Stimulated activated CD4-positive, alpha-beta T cell treated with anti-CD3 and anti-CD28 coated beads, Interleukin-2, amount 100 ng/mL, for 48 hours (primary cell): Measurements from ENCODE around the gene SGK1.
"Not testable (repeated sequence)": the region's sequence is repeated elsewhere in the genome, so short reads cannot be mapped to it uniquely, and the experiment has no call there.

Source experiments
- DNase-seq, 2 donors: peaks; one replicate each; pipeline ENCODE4 v3.0.0-alpha.2; 2020

SGK1 gene

DNA sequence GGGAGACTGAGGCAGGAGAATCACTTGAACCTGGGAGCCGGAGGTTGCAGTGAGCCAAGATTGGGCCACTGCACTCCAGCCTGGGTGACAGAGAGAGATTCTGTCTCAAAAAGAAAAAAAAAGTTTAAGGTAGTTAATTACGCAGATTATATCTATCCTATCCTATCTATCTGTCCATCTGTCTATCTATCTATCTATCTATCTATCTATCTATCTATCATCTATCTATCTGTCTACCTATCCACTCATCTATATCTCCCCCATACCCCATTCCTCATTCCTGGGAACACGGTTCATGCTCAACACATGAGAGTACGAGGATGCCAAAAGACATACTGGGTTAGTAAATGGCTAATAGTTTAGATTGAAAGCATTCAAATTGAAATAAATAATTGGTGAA, 8.3 kb upstream of the SGK1 start:
- DNase-seq = not testable (repeated sequence)

GRCh38 chr6:134324766-134325165, 6.9 kb upstream of the SGK1 start:
- no peak for DNase-seq

GRCh38 chr6:134324141-134324540, 6.2 kb upstream of the SGK1 start:
- DNase-seq = no peak

DNA sequence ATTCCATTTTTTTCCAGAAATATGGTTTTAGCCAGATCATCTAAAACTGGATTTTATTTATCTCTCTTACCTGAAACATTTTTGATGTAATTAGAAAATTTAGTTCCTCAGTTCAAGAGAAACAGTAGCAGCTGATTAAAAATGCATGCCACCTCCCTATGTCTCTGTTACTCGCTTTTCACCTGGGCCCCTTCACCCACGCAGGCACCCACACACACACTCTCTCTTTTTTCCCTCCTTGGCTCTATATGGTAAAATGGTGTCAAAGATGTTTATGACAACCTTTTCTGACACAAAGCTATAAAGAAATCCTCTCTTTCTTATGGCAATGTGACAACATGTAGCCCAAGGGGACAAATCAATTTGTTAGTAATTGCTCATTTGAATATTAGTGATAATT, 5.8 kb upstream of the SGK1 start:
- DNase-seq = no peak

- DNase-seq = no peak
These were observed 5.4 kb upstream of the SGK1 start for GRCh38 chr6:134323294-134323693.

GRCh38 chr6:134322216-134322615, 4.3 kb upstream of the SGK1 start:
- DNase-seq = no peak

GRCh38 chr6:134321246-134321645, 3.3 kb upstream of the SGK1 start:
- DNase-seq = no peak

- DNase-seq = not testable (repeated sequence)
These were observed 1.8 kb upstream of the SGK1 start for GRCh38 chr6:134319686-134320085.

- DNase-seq = no peak
These were observed 1.0 kb upstream of the SGK1 start for GRCh38 chr6:134318974-134319281.

DNA sequence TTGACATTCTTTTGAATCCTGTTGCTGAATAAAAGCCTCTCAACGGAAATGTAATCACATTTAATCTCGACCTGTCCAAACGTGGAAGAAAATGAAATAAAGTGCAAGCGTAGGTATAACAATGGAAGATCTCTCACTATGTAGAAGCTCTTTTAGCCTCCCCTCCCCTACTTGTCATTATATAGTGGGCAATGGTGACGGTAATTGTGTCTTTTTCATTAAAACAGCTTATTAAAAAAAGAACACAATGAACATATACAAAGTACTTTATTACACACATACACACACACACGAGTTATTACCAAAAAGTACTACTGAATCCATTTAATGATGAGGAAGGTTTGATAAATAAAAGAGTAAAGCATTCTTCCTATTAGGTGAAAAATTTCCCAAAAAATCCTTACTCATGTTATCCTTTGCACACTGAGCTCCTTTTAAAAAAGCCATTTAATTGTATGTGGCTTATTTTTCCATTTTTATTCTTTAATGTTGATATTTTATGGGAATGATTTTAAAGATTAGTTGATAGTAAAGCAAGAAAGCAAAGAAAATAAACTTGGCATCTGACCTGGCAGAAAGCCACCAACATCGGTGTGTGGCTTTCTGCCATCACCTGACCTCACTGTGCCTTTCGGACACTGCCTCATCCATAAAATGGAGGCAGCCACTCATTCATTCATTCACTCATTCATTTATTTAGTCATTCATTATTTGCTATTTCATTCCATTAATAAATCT, 493 bp upstream of the SGK1 start:
- no peak for DNase-seq

GRCh38 chr6:134316733-134317431, 1.0 kb downstream of the SGK1 start:
- DNase-seq = no peak

GRCh38 chr6:134315974-134316441, 1.9 kb downstream of the SGK1 start:
- DNase-seq = no peak

- DNase-seq = no peak
These were observed 2.7 kb downstream of the SGK1 start for GRCh38 chr6:134315189-134315588.

DNA sequence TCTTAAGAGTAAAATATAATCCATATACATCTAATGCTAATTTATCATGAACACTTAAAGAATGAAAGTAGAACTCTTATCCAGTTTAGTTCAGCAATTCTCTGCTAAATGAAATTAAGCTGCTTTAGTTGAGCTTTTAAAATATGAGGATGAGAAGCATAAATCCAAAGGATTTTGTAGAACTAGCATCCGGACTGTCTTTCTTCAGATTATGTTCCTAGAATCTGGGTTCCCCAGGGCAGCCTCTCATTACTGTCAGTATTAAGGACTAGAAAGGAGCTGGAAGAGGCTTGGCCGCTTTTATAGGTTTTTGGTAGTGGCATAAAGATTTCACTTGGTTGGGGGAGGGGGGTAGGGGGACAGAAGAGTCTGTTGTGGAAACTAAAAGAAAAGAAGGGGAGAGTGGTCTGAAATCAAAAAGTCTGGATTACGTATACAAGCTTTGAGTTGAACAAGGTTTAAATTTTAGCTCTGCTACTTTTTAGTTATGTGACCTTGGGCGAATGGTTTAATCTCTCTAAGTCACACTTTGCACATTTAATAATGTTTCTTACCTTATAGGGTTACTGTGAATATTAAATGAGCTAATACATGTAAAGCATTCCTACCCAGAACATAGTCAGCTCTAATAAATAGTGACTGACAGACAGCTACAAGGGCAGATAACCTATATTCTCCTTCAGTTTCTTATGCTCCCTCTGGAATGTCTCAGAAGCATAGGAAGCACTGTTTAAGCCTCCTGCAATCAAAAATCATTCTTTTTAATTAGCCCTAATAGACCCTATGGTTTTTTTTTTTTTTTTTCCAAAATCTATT, 3.7 kb downstream of the SGK1 start:
- no peak for DNase-seq

- no peak for DNase-seq
These were observed 5.8 kb downstream of the SGK1 start for GRCh38 chr6:134312038-134312660.

DNA sequence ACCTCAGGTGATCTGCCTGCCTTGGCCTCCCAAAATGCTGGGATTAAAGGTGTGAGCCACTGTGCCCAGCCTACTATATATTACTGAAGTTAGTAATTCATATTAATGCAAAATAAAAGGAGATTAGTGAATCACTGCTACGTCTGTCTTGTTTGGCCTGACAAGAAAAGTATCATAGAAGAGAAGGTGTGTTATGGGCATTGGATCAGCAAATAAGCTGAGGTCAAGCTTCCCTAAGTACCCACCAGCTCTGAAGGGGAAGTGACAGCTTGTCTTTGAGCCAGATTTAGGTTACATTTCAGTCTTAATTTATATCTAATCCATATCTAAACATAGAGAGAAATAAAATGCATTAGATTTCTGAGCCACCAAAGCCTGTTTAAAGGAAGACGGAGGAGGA, 7.1 kb downstream of the SGK1 start:
- DNase-seq = no peak

GRCh38 chr6:134309983-134310605, 7.8 kb downstream of the SGK1 start:
- DNase-seq = no peak

- no peak for DNase-seq
These were observed 8.7 kb downstream of the SGK1 start for GRCh38 chr6:134309227-134309626.

- no peak for DNase-seq
These were observed 9.1 kb downstream of the SGK1 start for GRCh38 chr6:134308800-134309199.

- DNase-seq = no peak
These were observed 10.0 kb downstream of the SGK1 start for GRCh38 chr6:134307870-134308269.

DNA sequence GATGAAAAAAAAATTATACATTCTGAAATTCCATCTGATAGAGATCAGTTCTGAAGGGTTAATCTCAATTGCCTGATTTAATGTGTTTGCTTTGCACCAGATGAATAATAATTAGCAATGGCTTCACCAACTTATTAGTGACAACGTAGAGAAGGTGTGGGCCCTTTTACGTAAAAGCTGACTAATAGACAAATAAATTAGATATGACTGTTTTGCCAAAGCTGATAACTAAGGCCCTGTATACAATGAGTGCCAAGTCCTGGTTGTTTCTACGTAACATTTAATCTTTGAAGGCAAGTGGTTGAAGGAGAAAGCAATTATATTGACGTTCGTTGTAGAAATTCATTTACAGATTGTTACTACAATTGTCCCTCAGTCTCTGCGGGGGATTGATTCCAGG, 10.8 kb downstream of the SGK1 start:
- no peak for DNase-seq

DNA sequence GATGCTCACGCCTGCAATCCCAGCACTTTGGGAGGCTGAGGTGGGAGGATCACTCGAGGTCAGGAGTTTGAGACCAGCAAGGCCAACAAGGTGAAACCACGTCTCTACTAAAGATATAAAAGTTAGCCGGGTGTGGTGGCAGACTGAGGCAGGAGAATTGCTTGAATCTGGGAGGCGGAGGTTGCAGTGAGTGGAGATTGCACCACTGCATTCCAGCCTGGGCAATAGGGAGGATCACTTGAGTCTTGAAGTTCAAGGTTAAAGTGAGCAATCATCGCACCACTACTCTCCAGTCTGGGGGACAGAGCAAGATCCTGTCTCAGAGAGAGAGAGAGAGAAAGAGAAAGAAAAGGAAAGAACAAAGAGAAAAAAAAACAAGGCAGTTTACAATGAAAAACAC, 13.5 kb downstream of the SGK1 start:
- DNase-seq = not testable (repeated sequence)

GRCh38 chr6:134303891-134304290, 14.0 kb downstream of the SGK1 start:
- DNase-seq = no peak
